ENCODE results near the gene STXBP3. TPM values are rescaled to one million over a fixed set of nuclear protein-coding genes. Genes with fewer than 3 reads are reported as not detected.

STXBP3 gene
- total and polyA plus RNA-seq, 2 of the 8 experiments (the other 6 are each of a cell fraction or from before 2014, with no cell fraction given) = 6.0 to 38.5 TPM

- Histone ChIP-seq H3K9ac (replicated peaks in 1 of 4; ENCODE audit: extremely low read depth in 1 of 4, low read depth in 3 of 4, low read length in 3 of 4) (no peak overlapping the region), H4K8ac (ENCODE audit: extremely low read depth, insufficient read depth, low read length) (no peak overlapping the region), H2BK20ac (ENCODE audit: low read length) (no peak overlapping the region), H3K4ac (replicated peaks; ENCODE audit: insufficient read length, low read depth, low read length) (no peak overlapping the region), H3K14ac (ENCODE audit: insufficient read length) (no peak overlapping the region), H3K27me3 (replicated peaks in 1 of 4; ENCODE audit: control insufficient read depth in 3 of 4, extremely low read depth in 1 of 4, insufficient read depth in 3 of 4, low read length in 3 of 4) (no peaks in the 10 kb centered on the region), H3K23me2 (ENCODE audit: low read depth, low read length) (no peaks in the 10 kb centered on the region), H4K91ac (replicated peaks; ENCODE audit: insufficient read length, low read length) (no peak overlapping the region), H3K4me1 (replicated peaks in 1 of 4; ENCODE audit: control insufficient read depth in 3 of 4, insufficient read depth in 4 of 4, low read length in 3 of 4) (no peaks in the 10 kb centered on the region), H3K9me3 (ENCODE audit: insufficient read depth in 2 of 2, low read depth in 1 of 2, low read length in 1 of 2) (no peaks in the 10 kb centered on the region), H2BK15ac (ENCODE audit: low read length) (no peak overlapping the region), H3K23ac (ENCODE audit: insufficient read length) (no peak overlapping the region), H3K18ac (ENCODE audit: extremely low read depth, low read length) (no peak overlapping the region), H3K4me3 (ENCODE audit: extremely low read depth in 1 of 4, insufficient read depth in 2 of 4, low read depth in 3 of 4, low read length in 4 of 4) (no peak overlapping the region), H4K20me1 (replicated peaks in 1 of 2; ENCODE audit: control insufficient read depth in 1 of 2, insufficient read depth in 2 of 2, low read length in 2 of 2) (no peaks in the 10 kb centered on the region), H3K36me3 (ENCODE audit: control insufficient read depth in 2 of 4, insufficient read depth in 4 of 4, low read length in 3 of 4) (peaks cover 0 to 4% (median under 1%) of the 10 kb centered on the region in 4 experiments; a peak in 1 of 8 replicates), H3K79me2 (ENCODE audit: control insufficient read depth in 1 of 2, insufficient read depth in 2 of 2, low read length in 2 of 2) (no peaks in the 10 kb centered on the region), H4K5ac (ENCODE audit: insufficient read length, low read depth, low read length) (no peak overlapping the region), H2BK120ac (replicated peaks; ENCODE audit: low read depth, low read length) (no peak overlapping the region), H2BK12ac (ENCODE audit: low read depth, low read length) (no peak overlapping the region), H2AFZ (ENCODE audit: low read length) (no peak overlapping the region), H3K79me1 (ENCODE audit: low read depth, low read length) (no peaks in the 10 kb centered on the region), H3K27ac (ENCODE audit: low read depth, low read length) (no peak overlapping the region), H3K56ac (replicated peaks; ENCODE audit: insufficient read length, low read depth, low read length) (no peak overlapping the region), H3K4me2 (ENCODE audit: insufficient read depth in 1 of 2, low read depth in 2 of 2, low read length in 2 of 2) (no peak overlapping the region), H2BK5ac (ENCODE audit: low read depth, low read length) (no peak overlapping the region), H2AK5ac (ENCODE audit: low read depth, low read length) (no peak overlapping the region)
- CTCF ChIA-PET (ENCODE audit: partially characterized antibody) = no interaction called here
- WGBS, 2 experiments (ENCODE audit: extremely low coverage in 1 of 2, insufficient coverage in 1 of 2, insufficient read length in 1 of 2, insufficient replicate concordance in 2 of 2, low coverage in 1 of 2, low lambda C conversion rate in 2 of 2, missing lambda C conversion rate in 1 of 2) = 96% methylated on average over 3 of the region's 3 CpGs; no CpG with 5 or more reads in 1 of the 2 experiments
- no peak for DNase-seq (ENCODE audit: low read depth in 1 of 2, low spot score in 2 of 2)
- POLR2A ChIA-PET (ENCODE audit: partially characterized antibody) = interaction anchor here (2.0 to 5.4 kb wide), 2 partner anchors 14 to 15 kb away, joined by 5 to 79 read pairs; partner anchors contain the start of gene PRPF38B
- FAIRE-seq = no peak
- TF ChIP-seq TCF12 (IDR thresholded peaks at IDR 0.05; ENCODE audit: low read depth, low read length) (no peak), HDAC6 (IDR thresholded peaks at IDR 0.05; ENCODE audit: low read depth, low read length) (no peak), RXRA (IDR thresholded peaks at IDR 0.05; ENCODE audit: insufficient read depth, low read depth, low read length) (no peak), SP4 (IDR thresholded peaks at IDR 0.05; ENCODE audit: low read length) (no peak), POU5F1 (IDR thresholded peaks at IDR 0.05; ENCODE audit: low read depth, low read length) (no peak), KDM4A (IDR thresholded peaks at IDR 0.05; ENCODE audit: low read depth, low read length, severe bottlenecking) (no peak)
Observed at GRCh38 chr1:108706643-108707042, 39.8 kb upstream of the STXBP3 start.
